ENCODE data around the gene STAP1.

STAP1 gene

GRCh38 chr4:67587156-67587555 is 28.6 kb downstream of the STAP1 start:
- TF ChIP-seq EZH2phosphoT487 (IDR thresholded peaks at IDR 0.05; ENCODE audit: borderline replicate concordance, low read length) (no peak), CTCF (IDR thresholded peaks at IDR 0.05; ENCODE audit: low read depth, low read length, poor library complexity, severe bottlenecking) (no peak)
- Histone ChIP-seq H3K27me3 (ENCODE audit: control insufficient read depth, low read length) (no peaks in the 10 kb centered on the region), H3F3A (ENCODE audit: control insufficient read depth, insufficient read depth) (no peaks in the 10 kb centered on the region; the same call in 1 of the 2 replicates), H3K27ac (ENCODE audit: low read depth, low read length) (no peak overlapping the region), H4K20me1 (ENCODE audit: control insufficient read depth, insufficient read depth, low read depth, low read length) (no peaks in the 10 kb centered on the region), H3K9me3 (ENCODE audit: control insufficient read depth, insufficient read depth, low read length) (no peaks in the 10 kb centered on the region), H3K4me1 (ENCODE audit: control insufficient read depth, low read length) (no peaks in the 10 kb centered on the region), H3K9me2 (replicated peaks; ENCODE audit: control insufficient read depth, low read length) (no peaks in the 10 kb centered on the region), H3K4me3 (ENCODE audit: low read length) (no peak overlapping the region), H3K79me2 (ENCODE audit: control insufficient read depth, low read length) (no peaks in the 10 kb centered on the region), H3K36me3 (ENCODE audit: control insufficient read depth, low read length) (peaks cover 95% of the 10 kb centered on the region), H3K4me2 (ENCODE audit: low read length) (no peak overlapping the region)

- H3K4me2 ChIP-seq (ENCODE audit: low read length) = no peak overlapping the region
- H3K4me1 ChIP-seq (ENCODE audit: control insufficient read depth, low read length) = no peaks in the 10 kb centered on the region
- H3K4me3 ChIP-seq (ENCODE audit: low read length) = no peak overlapping the region
- TF ChIP-seq EZH2phosphoT487 (IDR thresholded peaks at IDR 0.05; ENCODE audit: borderline replicate concordance, low read length) (no peak), CTCF (IDR thresholded peaks at IDR 0.05; ENCODE audit: low read depth, low read length, poor library complexity, severe bottlenecking) (no peak)
- H3K9me2 ChIP-seq (replicated peaks; ENCODE audit: control insufficient read depth, low read length) = no peaks in the 10 kb centered on the region
- H3K27me3 ChIP-seq (ENCODE audit: control insufficient read depth, low read length) = no peaks in the 10 kb centered on the region
- H3F3A ChIP-seq (ENCODE audit: control insufficient read depth, insufficient read depth) = no peaks in the 10 kb centered on the region
- peaks cover 100% of the 10 kb centered on the region for H3K36me3 ChIP-seq (ENCODE audit: control insufficient read depth, low read length)
- H3K27ac ChIP-seq (ENCODE audit: low read depth, low read length) = no peak overlapping the region
- H3K9me3 ChIP-seq (ENCODE audit: control insufficient read depth, insufficient read depth, low read length) = no peaks in the 10 kb centered on the region
- no peaks in the 10 kb centered on the region for H4K20me1 ChIP-seq (ENCODE audit: control insufficient read depth, insufficient read depth, low read depth, low read length)
- H3K79me2 ChIP-seq (ENCODE audit: control insufficient read depth, low read length) = peaks cover 27% of the 10 kb centered on the region
Observed at GRCh38 chr4:67593741-67594175, 35.2 kb downstream of the STAP1 start.

GRCh38 chr4:67603310-67604028 is 44.9 kb downstream of the STAP1 start:
- TF ChIP-seq CTCF (IDR thresholded peaks at IDR 0.05; ENCODE audit: low read depth, low read length, poor library complexity, severe bottlenecking) (no peak), EZH2phosphoT487 (IDR thresholded peaks at IDR 0.05; ENCODE audit: borderline replicate concordance, low read length) (no peak)

More at GRCh38 chr4:67603310-67604028, 44.9 kb downstream of the STAP1 start:
- Histone ChIP-seq H3K4me3 (ENCODE audit: low read length) (no peak overlapping the region), H3K27me3 (ENCODE audit: control insufficient read depth, low read length) (no peaks in the 10 kb centered on the region), H3K9me3 (ENCODE audit: control insufficient read depth, insufficient read depth, low read length) (no peaks in the 10 kb centered on the region), H3F3A (ENCODE audit: control insufficient read depth, insufficient read depth) (peaks cover 13% of the 10 kb centered on the region), H3K9me2 (replicated peaks; ENCODE audit: control insufficient read depth, low read length) (no peaks in the 10 kb centered on the region), H3K27ac (ENCODE audit: low read depth, low read length) (no peak overlapping the region), H4K20me1 (ENCODE audit: control insufficient read depth, insufficient read depth, low read depth, low read length) (no peaks in the 10 kb centered on the region), H3K4me1 (ENCODE audit: control insufficient read depth, low read length) (no peaks in the 10 kb centered on the region), H3K36me3 (ENCODE audit: control insufficient read depth, low read length) (peaks cover 95% of the 10 kb centered on the region), H3K4me2 (ENCODE audit: low read length) (no peak overlapping the region), H3K79me2 (ENCODE audit: control insufficient read depth, low read length) (peaks cover 20% of the 10 kb centered on the region)

Measured in DOHH2 (cell line).